H1 (cell line): Measurements from ENCODE around the gene NTPCR. TPM values are rescaled to one million over a fixed set of nuclear protein-coding genes. Genes with fewer than 3 reads are reported as not detected.

Source experiments
- CTCF ChIA-PET: fragments of 300-600 bp; sonication (Branson Sonifier 250); formaldehyde crosslinking; loops from one replicate; lab custom pipeline; 2021; ENCODE audit not compliant: partially characterized antibody; lab: Charles Lee
- POLR2A ChIA-PET: fragments of 300-600 bp; sonication (Branson Sonifier 250); formaldehyde crosslinking; loops from one replicate; lab custom pipeline; 2021; ENCODE audit warnings: inconsistent platforms; ENCODE audit not compliant: partially characterized antibody; lab: Charles Lee
- DNase-seq, 2 experiments: peaks; one replicate each; pipeline versions ENCODE4 v3.0.0 to v3.0.0-alpha.2; 2010 to 2022; ENCODE audit warnings: low spot score in 2 of 2, low read depth in 1 of 2, mixed read lengths in 1 of 2
- FAIRE-seq: peaks from 2 replicates; lab custom pipeline; 2011; peaks lifted over from hg19 to GRCh38; lab: Jason Lieb, UNC
- H2AFZ ChIP-seq: 2 replicates; pipeline ENCODE4 v1.8.1; 2012; ENCODE audit warnings: low read length, inconsistent platforms
- H2AK5ac ChIP-seq: 2 replicates; pipeline ENCODE4 v1.6.1; 2013; ENCODE audit warnings: low read depth, low read length
- H2BK120ac ChIP-seq: replicated peaks from 2 replicates; pipeline ENCODE3; 2013; ENCODE audit warnings: low read depth, low read length, inconsistent platforms
- H2BK12ac ChIP-seq: 2 replicates; pipeline ENCODE4 v1.6.1; 2013; ENCODE audit warnings: low read depth, low read length
- H2BK15ac ChIP-seq: 2 replicates; pipeline ENCODE4 v1.6.1; 2013; ENCODE audit warnings: low read length
- H2BK20ac ChIP-seq: 2 replicates; pipeline ENCODE4 v1.6.1; 2013; ENCODE audit warnings: low read length
- H2BK5ac ChIP-seq: 2 replicates; pipeline ENCODE4 v1.6.1; 2013; ENCODE audit warnings: low read depth, low read length
- H3K14ac ChIP-seq: 2 replicates; pipeline ENCODE4 v1.6.1; 2013; ENCODE audit warnings: inconsistent platforms; ENCODE audit not compliant: insufficient read length
- H3K18ac ChIP-seq: 2 replicates; pipeline ENCODE4 v1.6.1; 2013; ENCODE audit warnings: low read length; ENCODE audit errors: extremely low read depth
- H3K23ac ChIP-seq: 2 replicates; pipeline ENCODE4 v1.6.1; 2013; ENCODE audit warnings: inconsistent platforms; ENCODE audit not compliant: insufficient read length
- H3K23me2 ChIP-seq: 2 replicates; pipeline ENCODE4 v1.6.1; 2013; ENCODE audit warnings: low read depth, low read length
- H3K27ac ChIP-seq: 2 replicates; pipeline ENCODE4 v1.6.1; 2011; ENCODE audit warnings: low read depth, low read length, inconsistent platforms
- H3K27me3 ChIP-seq, 4 experiments: replicated peaks in 1 of 4; 1 replicate in 1 of 4; 2 replicates in 3 of 4; pipeline versions ENCODE4 v1.6.1 to v1.8.1; 2011 to 2013; ENCODE audit warnings: low read length in 3 of 4, mild to moderate bottlenecking in 3 of 4, inconsistent platforms in 2 of 4, mixed read lengths in 2 of 4, moderate library complexity in 1 of 4; ENCODE audit not compliant: control insufficient read depth in 3 of 4, insufficient read depth in 3 of 4; ENCODE audit errors: extremely low read depth in 1 of 4
- H3K36me3 ChIP-seq, 4 experiments: 2 replicates each; pipeline versions ENCODE4 v1.6.1 to v1.8.1; 2011 to 2013; ENCODE audit warnings: mild to moderate bottlenecking in 4 of 4, low read length in 3 of 4, moderate library complexity in 2 of 4, control low read depth in 1 of 4, inconsistent platforms in 1 of 4; ENCODE audit not compliant: insufficient read depth in 4 of 4, control insufficient read depth in 2 of 4
- H3K4ac ChIP-seq: replicated peaks from 2 replicates; pipeline ENCODE3; 2013; ENCODE audit warnings: low read length, low read depth, mixed read lengths, inconsistent platforms; ENCODE audit not compliant: insufficient read length
- H3K4me1 ChIP-seq, 4 experiments: replicated peaks in 1 of 4; 1 replicate in 1 of 4; 2 replicates in 3 of 4; pipeline versions ENCODE4 v1.6.1 to v1.8.1; 2011 to 2013; ENCODE audit warnings: low read length in 3 of 4, inconsistent platforms in 2 of 4, mixed read lengths in 1 of 4; ENCODE audit not compliant: insufficient read depth in 4 of 4, control insufficient read depth in 3 of 4
- H3K4me2 ChIP-seq, 2 experiments: 2 replicates each; pipeline versions ENCODE4 v1.6.1 to v1.8.1; 2011 to 2013; ENCODE audit warnings: low read depth in 2 of 2, low read length in 2 of 2, control low read depth in 1 of 2, inconsistent platforms in 1 of 2, mild to moderate bottlenecking in 1 of 2; ENCODE audit not compliant: insufficient read depth in 1 of 2
- H3K4me3 ChIP-seq, 4 experiments: fragments of 200-600, 300-600 bp in 1 of 4; sonication (generic), shearing (Covaris generic), sonication (Bioruptor Twin) in 1 of 4; 2 replicates each; pipeline versions ENCODE4 v1.5.1 to v1.8.1; 2011 to 2016; ENCODE audit warnings: low read length in 4 of 4, low read depth in 3 of 4, control low read depth in 2 of 4, inconsistent platforms in 2 of 4, mild to moderate bottlenecking in 2 of 4, mixed read lengths in 1 of 4, moderate library complexity in 1 of 4; ENCODE audit not compliant: insufficient read depth in 2 of 4; ENCODE audit errors: extremely low read depth in 1 of 4
- H3K56ac ChIP-seq: replicated peaks from 2 replicates; pipeline ENCODE3; 2013; ENCODE audit warnings: low read depth, mild to moderate bottlenecking, mixed read lengths, low read length, inconsistent platforms; ENCODE audit not compliant: insufficient read length
- H3K79me1 ChIP-seq: 2 replicates; pipeline ENCODE4 v1.6.1; 2013; ENCODE audit warnings: low read depth, low read length, control low read depth
- H3K79me2 ChIP-seq, 2 experiments: 2 replicates each; pipeline versions ENCODE4 v1.6.1 to v1.8.1; 2012 to 2013; ENCODE audit warnings: low read length in 2 of 2, mild to moderate bottlenecking in 2 of 2, inconsistent platforms in 1 of 2; ENCODE audit not compliant: insufficient read depth in 2 of 2, control insufficient read depth in 1 of 2
- H3K9ac ChIP-seq, 4 experiments: replicated peaks in 1 of 4; 1 replicate in 1 of 4; 2 replicates in 3 of 4; pipeline versions ENCODE4 v1.6.1 to v1.8.1; 2011 to 2013; ENCODE audit warnings: low read depth in 3 of 4, low read length in 3 of 4, control low read depth in 2 of 4, mild to moderate bottlenecking in 2 of 4, moderate library complexity in 2 of 4, inconsistent platforms in 1 of 4; ENCODE audit errors: extremely low read depth in 1 of 4
- H3K9me3 ChIP-seq, 2 experiments: 2 replicates each; pipeline versions ENCODE4 v1.6.1 to v1.8.1; 2012 to 2013; ENCODE audit warnings: mild to moderate bottlenecking in 2 of 2, moderate library complexity in 2 of 2, control low read depth in 1 of 2, inconsistent platforms in 1 of 2, low read depth in 1 of 2, low read length in 1 of 2, mixed read lengths in 1 of 2; ENCODE audit not compliant: insufficient read depth in 2 of 2
- H4K20me1 ChIP-seq, 2 experiments: replicated peaks in 1 of 2; 2 replicates each; pipeline versions ENCODE3 to v1.8.1; 2011 to 2013; ENCODE audit warnings: inconsistent platforms in 2 of 2, low read length in 2 of 2, mild to moderate bottlenecking in 1 of 2; ENCODE audit not compliant: insufficient read depth in 2 of 2, control insufficient read depth in 1 of 2
- H4K5ac ChIP-seq: 2 replicates; pipeline ENCODE4 v1.6.1; 2013; ENCODE audit warnings: low read length, low read depth, mixed read lengths, inconsistent platforms; ENCODE audit not compliant: insufficient read length
- H4K8ac ChIP-seq: 2 replicates; pipeline ENCODE4 v1.8.0; 2013; ENCODE audit warnings: mild to moderate bottlenecking, moderate library complexity, low read length, inconsistent platforms; ENCODE audit not compliant: insufficient read depth; ENCODE audit errors: extremely low read depth
- H4K91ac ChIP-seq: replicated peaks from 2 replicates; pipeline ENCODE3; 2013; ENCODE audit warnings: low read length, mixed read lengths, inconsistent platforms; ENCODE audit not compliant: insufficient read length
- ASH2L ChIP-seq: fragments of 200-600, 300-600 bp; sonication (generic); IDR thresholded peaks from one replicate; pipeline ENCODE4 v1.7.1; 2017; ENCODE audit warnings: low read length
- EZH2 ChIP-seq: fragments of 200-600 bp; sonication (generic); IDR thresholded peaks from 2 replicates; pipeline ENCODE4 v1.7.1; 2012; ENCODE audit warnings: low read depth, mild to moderate bottlenecking, moderate library complexity, low read length, inconsistent platforms; ENCODE audit not compliant: severe bottlenecking
- HDAC6 ChIP-seq: IDR thresholded peaks from one replicate; pipeline ENCODE4 v1.7.1; 2012; ENCODE audit warnings: low read depth, mild to moderate bottlenecking, inconsistent platforms, low read length, moderate library complexity
- JUN ChIP-seq: IDR thresholded peaks from 2 replicates; pipeline ENCODE4 v1.6.1; 2011; ENCODE audit warnings: low read depth, mild to moderate bottlenecking, improper control_type of control experiment, low read length
- KDM4A ChIP-seq: IDR thresholded peaks from one replicate; pipeline ENCODE4 v1.7.1; 2012; ENCODE audit warnings: low read depth, mild to moderate bottlenecking, moderate library complexity, low read length, inconsistent platforms; ENCODE audit not compliant: severe bottlenecking
- MAFK ChIP-seq: IDR thresholded peaks from 2 replicates; pipeline ENCODE4 v1.6.1; 2012; ENCODE audit warnings: low read depth, mild to moderate bottlenecking, improper control_type of control experiment, low read length
- RBBP5 ChIP-seq: IDR thresholded peaks from 2 replicates; pipeline ENCODE4 v1.7.1; 2012; ENCODE audit warnings: low read depth, mild to moderate bottlenecking, inconsistent platforms, low read length, moderate library complexity, borderline replicate concordance
- SIX5 ChIP-seq: IDR thresholded peaks from 2 replicates; pipeline ENCODE4 v1.6.1; 2011; ENCODE audit warnings: mild to moderate bottlenecking, low read depth, low read length
- TEAD4 ChIP-seq: IDR thresholded peaks from 2 replicates; pipeline ENCODE4 v1.6.1; 2012; ENCODE audit warnings: low read depth, low read length, inconsistent platforms, mixed read lengths
- WGBS, 2 experiments: shearing (Covaris generic) in 1 of 2; methylation state at CpG; one replicate each; pipeline versions ENCODE4 v1.1.6 to v1.1.7; 2013 to 2015; ENCODE audit warnings: low lambda C conversion rate in 2 of 2, mixed read lengths in 2 of 2, inconsistent platforms in 1 of 2, low coverage in 1 of 2, missing lambda C conversion rate in 1 of 2; ENCODE audit not compliant: insufficient replicate concordance in 2 of 2, insufficient coverage in 1 of 2, insufficient read length in 1 of 2; ENCODE audit errors: extremely low coverage in 1 of 2, missing lambda C conversion rate in 1 of 2; 5-methylcytosine and 5-hydroxymethylcytosine counted together
- polyA plus RNA-seq, 7 experiments: library from polyadenylated mRNA; depleted of rRNA in 3 of 7; stranded (reverse) in 5 of 7; unstranded in 2 of 7; fragments of >200 nt in 5 of 7; fragments of 200-250 nt in 2 of 7; gene quantifications; 1 replicate in 5 of 7; 2 replicates in 1 of 7; 4 replicates in 1 of 7; pipeline versions ENCODE4 v1.2.1 to v1.2.3, GENCODE V29; 2011 to 2013; ENCODE audit warnings: missing spikeins in 2 of 7, mixed read lengths in 2 of 7
- total RNA-seq: library from RNA; stranded (reverse); fragmentation: NEBNext Ultra II Directional; extraction: Animal tissue kit (Norgen Biotek cat#: 25700); gene quantifications from 2 replicates; pipeline ENCODE4 v1.2.1, GENCODE V29; 2021
- TF ChIP-seq, protein P1 (sequence below): IDR thresholded peaks from 2 replicates; pipeline ENCODE4 v1.6.1; 2012; ENCODE audit warnings: inconsistent platforms
- TF ChIP-seq, protein P2 (sequence below): IDR thresholded peaks from 2 replicates; pipeline ENCODE4 v1.6.1; 2012; ENCODE audit warnings: low read length, inconsistent platforms

The NTPCR gene
- total and polyA plus RNA-seq, 2 of the 8 experiments (the other 6 are each of a cell fraction or from before 2014, with no cell fraction given) = 22.6 to 73.1 TPM

DNA sequence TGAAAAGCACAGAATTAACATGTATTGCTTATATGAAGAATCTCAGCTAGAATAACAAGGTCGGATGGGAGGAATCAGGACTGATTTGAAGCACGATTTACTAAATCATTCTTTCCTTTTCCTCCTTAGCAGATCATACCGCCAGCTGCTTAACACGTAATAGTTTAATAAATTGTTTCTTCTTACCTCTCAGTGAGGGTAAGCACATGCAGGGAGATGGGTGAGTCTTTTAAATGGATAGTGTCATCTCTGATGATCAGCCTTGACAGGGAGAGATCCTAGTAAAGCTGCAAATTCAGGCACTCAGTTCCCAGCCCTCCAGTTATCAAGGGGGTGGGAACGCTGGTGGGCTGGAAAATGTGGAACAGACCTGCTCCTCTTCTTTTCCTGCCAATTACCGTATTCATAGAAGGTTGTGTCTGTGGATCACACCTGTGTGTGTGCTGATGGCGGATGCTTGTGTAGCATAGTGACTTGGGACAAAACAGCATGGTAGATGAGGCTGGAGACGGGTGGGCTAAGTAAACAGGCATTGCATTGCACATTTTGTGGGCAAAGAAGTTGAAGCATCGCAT lies 30.7 kb downstream of the NTPCR start:
- Histone ChIP-seq H2BK12ac (no peak overlapping the region), H3K9me3 (no peaks in the 10 kb centered on the region), H3K79me2 (no peaks in the 10 kb centered on the region), H3K36me3 (peaks cover 3 to 21% (median 13%) of the 10 kb centered on the region in 4 experiments; a peak in 6 of 8 replicates), H2AFZ (no peak overlapping the region), H3K79me1 (no peaks in the 10 kb centered on the region; the same call in 1 of the 2 replicates), H3K27me3 (no peaks in the 10 kb centered on the region), H2BK15ac (no peak overlapping the region), H3K9ac (no peak overlapping the region), H2AK5ac (no peak overlapping the region), H4K91ac (no peak overlapping the region), H2BK20ac (no peak overlapping the region), H3K4ac (no peak overlapping the region), H2BK120ac (no peak overlapping the region), H3K14ac (no peak overlapping the region), H3K4me2 (no peak overlapping the region), H3K27ac (no peak overlapping the region), H3K4me1 (no peaks in the 10 kb centered on the region), H3K23me2 (no peaks in the 10 kb centered on the region), H4K8ac (no peak overlapping the region), H4K20me1 (peaks cover 1 to 3% of the 10 kb centered on the region in 2 experiments), H2BK5ac (no peak overlapping the region), H3K18ac (no peak overlapping the region), H4K5ac (no peak overlapping the region), H3K56ac (no peak overlapping the region), H3K23ac (no peak overlapping the region), H3K4me3 (no peak overlapping the region)
- FAIRE-seq (no peak), DNase-seq (no peak)
- ChIA-PET CTCF (interaction anchor here (0.8 to 1.3 kb wide), 5 partner anchors 12 to 344 kb away, joined by 3 to 4 read pairs (median 3); no protein-coding TSS in a partner anchor), POLR2A (interaction anchor here (1.1 to 1.7 kb wide), 2 partner anchors 11 to 15 kb away, joined by 4 read pairs; no protein-coding TSS in a partner anchor)
- 89% methylated on average over 9 of the region's 9 CpGs; no CpG with 5 or more reads in 1 of the 2 experiments for WGBS, 2 experiments
- TF ChIP-seq RBBP5 (no peak), HDAC6 (no peak), EZH2 (no peak), SIX5 (no peak), ASH2L (no peak), JUN (no peak), TEAD4 (no peak), MAFK (no peak), KDM4A (no peak)
- TF ChIP-seq, protein P1, sequence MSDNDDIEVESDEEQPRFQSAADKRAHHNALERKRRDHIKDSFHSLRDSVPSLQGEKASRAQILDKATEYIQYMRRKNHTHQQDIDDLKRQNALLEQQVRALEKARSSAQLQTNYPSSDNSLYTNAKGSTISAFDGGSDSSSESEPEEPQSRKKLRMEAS = no peak
- TF ChIP-seq, protein P2, sequence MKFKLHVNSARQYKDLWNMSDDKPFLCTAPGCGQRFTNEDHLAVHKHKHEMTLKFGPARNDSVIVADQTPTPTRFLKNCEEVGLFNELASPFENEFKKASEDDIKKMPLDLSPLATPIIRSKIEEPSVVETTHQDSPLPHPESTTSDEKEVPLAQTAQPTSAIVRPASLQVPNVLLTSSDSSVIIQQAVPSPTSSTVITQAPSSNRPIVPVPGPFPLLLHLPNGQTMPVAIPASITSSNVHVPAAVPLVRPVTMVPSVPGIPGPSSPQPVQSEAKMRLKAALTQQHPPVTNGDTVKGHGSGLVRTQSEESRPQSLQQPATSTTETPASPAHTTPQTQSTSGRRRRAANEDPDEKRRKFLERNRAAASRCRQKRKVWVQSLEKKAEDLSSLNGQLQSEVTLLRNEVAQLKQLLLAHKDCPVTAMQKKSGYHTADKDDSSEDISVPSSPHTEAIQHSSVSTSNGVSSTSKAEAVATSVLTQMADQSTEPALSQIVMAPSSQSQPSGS = no peak
